ENCODE results near the gene DHRSX.

DNA sequence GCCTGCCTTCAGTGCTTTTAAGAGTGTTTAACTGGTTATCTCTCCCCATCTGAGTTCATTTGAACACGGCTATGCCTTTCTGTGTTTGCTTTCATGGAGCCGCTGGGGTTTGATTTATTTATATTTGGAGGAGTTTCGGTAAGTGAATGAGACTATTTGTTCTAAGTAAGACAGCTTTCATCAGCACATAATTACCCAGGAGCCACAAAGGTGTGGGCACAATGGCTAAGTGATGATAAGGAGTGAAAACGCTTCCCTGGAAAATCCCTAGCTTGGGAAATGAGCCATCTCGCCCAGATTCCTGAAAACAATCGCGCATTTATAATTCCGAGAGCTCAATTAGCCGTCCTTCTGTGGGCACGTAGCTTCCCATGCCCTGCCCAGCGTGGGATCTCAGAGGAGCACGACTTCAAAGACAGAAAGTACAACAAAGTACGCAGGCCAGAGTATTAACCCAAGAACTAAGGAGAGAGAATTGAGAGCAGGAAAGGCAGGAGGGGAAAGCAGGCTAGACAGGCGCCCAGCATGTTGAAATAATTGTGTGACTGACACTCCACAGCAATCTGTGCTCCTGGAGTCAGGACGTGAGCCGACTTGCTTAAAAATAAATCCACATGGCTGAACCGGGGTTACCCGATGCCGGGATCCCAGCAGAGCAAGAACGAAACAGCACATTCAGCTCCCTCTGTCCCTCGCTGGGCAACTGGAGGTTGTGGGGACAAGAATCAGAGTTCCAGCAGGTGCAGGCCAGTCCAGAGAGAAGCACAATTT lies 99.0 kb downstream of the DHRSX start:
- TF ChIP-seq, protein P1, sequence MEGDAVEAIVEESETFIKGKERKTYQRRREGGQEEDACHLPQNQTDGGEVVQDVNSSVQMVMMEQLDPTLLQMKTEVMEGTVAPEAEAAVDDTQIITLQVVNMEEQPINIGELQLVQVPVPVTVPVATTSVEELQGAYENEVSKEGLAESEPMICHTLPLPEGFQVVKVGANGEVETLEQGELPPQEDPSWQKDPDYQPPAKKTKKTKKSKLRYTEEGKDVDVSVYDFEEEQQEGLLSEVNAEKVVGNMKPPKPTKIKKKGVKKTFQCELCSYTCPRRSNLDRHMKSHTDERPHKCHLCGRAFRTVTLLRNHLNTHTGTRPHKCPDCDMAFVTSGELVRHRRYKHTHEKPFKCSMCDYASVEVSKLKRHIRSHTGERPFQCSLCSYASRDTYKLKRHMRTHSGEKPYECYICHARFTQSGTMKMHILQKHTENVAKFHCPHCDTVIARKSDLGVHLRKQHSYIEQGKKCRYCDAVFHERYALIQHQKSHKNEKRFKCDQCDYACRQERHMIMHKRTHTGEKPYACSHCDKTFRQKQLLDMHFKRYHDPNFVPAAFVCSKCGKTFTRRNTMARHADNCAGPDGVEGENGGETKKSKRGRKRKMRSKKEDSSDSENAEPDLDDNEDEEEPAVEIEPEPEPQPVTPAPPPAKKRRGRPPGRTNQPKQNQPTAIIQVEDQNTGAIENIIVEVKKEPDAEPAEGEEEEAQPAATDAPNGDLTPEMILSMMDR (IDR thresholded peaks at IDR 0.05; ENCODE audit: extremely low read depth in 1 of 2, insufficient read depth in 1 of 2, low read depth in 1 of 2, low read length in 2 of 2): no peak
- no peak for TF ChIP-seq POLR2AphosphoS5 (IDR thresholded peaks at IDR 0.05; ENCODE audit: insufficient read depth, low read depth, low read length)
- TF ChIP-seq EZH2 (IDR thresholded peaks at IDR 0.05; ENCODE audit: borderline replicate concordance, low read depth, low read length, severe bottlenecking): no peak
- TF ChIP-seq JUN (IDR thresholded peaks at IDR 0.05; ENCODE audit: borderline replicate concordance, insufficient read depth, insufficient read length, low read depth): no peak

Data from endothelial cell of umbilical vein (primary cell).